ENCODE data around the gene RASA2.
"Not testable (repeated sequence)": the region's sequence is repeated elsewhere in the genome, so short reads cannot be mapped to it uniquely, and the experiment has no call there.

The RASA2 gene

DNA sequence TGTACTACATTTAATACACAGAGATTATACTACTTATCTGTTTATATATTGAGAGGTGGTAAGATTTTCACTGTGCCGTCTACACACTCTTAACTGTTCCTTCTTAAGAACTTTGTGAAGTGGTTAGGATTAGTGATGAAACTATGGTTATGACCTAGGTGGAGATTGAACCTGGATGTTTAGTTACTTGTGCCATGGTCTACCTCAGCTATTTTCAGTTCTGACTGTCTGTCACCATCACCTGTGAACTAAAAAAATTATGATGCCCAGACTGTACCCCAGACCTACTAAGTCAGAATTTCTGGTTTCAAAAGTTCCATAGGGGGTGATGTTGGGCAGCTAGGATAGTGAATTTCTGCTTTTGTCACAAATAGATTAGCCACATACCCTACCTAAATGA lies 6.4 kb downstream of the RASA2 start:
- DNase-seq (ENCODE audit: low read depth in 2 of 2): no peak

DNA sequence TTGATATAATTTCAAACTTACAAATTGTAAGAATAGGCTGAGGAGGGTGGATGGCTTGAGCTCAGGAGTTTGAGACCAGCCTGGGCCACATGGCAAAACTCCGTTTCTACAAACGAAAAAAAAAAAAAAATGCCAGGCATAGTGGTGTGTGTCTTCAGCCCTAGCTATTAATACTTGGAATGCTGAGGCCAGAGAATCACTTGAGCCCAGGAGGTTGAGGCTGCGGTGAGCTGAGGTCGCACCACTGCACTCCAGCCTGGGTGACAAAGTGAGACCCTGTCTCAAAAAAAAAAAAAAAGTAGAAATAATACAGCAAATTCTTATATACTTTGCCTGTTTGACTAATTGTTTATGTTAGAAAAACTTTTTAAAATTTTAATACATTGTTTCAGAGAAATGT lies 10.8 kb downstream of the RASA2 start:
- DNase-seq (ENCODE audit: low read depth in 2 of 2): not testable (repeated sequence)

DNA sequence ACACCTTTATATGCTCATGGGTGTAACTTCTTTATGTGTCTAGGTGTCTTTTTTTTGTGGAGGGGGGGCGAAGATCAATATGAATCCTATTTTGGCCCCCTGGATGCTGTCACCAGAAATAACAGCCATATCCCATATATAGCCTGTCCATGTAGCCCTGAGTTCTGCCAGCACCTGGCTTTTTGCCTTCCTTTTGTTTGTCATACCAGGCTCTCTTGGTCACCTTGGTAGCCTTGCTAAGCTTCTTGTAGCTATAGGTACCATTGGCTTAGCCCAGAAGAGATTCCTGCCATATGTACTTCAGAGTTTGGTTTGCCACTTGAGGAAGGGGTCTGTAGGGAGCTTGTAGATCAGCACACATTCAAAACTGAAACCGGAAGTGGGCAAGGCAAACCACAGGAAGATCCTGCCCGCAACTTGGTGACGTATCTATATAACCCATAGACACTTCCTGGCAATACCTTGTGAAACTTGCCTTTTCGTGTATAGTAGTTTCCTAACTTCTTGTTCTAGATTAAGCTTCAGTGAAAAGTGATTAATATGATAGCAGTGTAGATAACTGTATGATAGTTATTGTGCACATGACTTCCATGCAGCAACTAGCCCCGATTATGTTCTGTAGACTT lies 11.9 kb downstream of the RASA2 start:
- peak; percentile 68 to 77 for DNase-seq (ENCODE audit: low read depth in 2 of 2)

DNA sequence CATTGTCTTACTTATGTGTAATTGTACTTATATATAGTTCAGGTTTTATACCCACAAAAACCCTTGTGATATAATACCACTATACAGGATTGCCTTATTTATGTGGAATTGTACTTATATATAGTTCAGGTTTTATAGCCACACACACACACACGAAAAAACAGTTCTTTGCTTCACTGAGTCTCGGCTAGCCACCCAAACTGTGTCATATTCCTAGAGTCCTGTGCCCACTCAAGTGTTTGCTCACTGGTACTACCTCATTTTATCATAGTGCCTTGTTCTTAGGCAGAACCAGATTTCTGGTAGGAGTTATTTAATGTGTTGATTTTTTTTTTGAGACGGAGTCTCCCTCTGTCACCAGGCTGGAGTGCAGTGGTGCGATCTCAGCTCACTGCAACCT lies 12.5 kb downstream of the RASA2 start:
- DNase-seq (ENCODE audit: low read depth in 2 of 2): no peak

DNA sequence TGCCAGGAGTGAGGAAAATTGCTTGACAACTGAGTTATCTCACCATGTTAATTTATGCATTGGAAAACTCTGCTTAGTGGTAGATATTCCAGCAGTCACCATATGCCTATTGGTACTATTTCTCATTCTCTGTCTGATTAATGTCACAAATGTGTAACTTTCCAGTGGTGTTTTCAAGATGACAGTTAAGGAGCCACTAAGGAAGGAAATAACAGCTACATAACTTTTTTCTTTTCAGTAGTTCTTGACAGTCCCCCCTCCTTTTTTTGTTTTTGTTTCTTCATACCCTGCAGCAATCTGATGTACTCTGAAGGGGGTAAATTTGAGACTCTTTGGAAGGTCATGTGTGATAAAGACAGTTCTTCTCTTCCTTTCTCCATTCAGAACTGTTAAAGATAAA lies 13.1 kb downstream of the RASA2 start:
- DNase-seq (ENCODE audit: low read depth in 2 of 2): no peak

DNA sequence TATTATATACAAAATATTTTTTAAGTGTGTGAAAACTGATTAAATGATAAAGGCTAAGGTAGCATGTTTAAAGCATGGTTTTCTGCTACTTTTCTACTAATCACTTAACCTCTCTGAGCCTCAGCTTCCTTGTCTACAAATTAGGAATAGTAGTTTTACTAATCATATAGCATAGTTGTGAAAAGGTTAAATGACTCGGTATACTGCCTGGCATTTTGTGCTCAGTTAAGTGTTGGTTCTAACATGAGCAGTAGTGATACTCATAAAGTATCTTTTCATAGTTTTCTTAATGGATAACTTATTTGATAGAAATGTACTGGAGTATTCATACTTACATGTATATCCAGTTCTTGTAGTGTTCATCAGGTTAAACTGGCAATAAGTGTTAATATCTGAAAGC lies 13.6 kb downstream of the RASA2 start:
- no peak for DNase-seq (ENCODE audit: low read depth in 2 of 2)

DNA sequence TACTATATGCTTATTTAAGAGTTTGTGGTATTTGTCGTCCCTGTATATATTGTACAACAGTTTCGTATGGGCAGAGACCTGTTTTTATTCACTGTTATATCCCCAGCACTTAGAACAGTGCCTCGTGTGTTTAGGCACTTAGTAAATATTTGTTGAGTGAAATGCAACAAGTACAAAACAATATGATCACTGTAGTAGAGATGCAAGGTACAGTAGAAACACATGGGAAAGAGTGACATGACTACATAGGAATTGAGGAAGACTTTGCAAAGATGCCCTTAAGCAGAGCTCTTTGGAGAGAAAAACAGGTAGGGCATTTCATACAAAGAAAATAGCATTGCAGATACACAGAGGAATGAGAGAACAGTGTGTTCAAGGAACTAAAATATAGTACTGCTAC lies 18.3 kb downstream of the RASA2 start:
- no peak for DNase-seq (ENCODE audit: low read depth in 2 of 2)

DNA sequence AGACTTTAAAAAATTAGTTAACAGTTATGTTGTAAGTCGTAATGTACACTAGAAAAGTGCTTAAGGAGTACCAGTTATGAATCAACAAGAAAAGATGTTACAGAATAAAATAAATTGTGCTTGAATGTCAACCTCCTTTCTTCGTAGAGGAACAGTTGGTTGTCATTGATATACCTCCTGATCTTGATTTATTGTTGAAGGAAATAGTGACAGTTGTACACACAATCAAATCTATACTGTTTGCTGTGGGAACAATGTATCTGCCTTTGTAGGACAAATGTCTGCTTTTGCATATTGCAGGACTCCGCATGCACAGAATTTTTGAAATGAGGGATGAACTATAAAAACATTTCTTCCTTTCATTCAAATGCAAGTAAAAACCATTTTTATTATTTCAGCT lies 19.2 kb downstream of the RASA2 start:
- no peak for DNase-seq (ENCODE audit: low read depth in 2 of 2)

DNA sequence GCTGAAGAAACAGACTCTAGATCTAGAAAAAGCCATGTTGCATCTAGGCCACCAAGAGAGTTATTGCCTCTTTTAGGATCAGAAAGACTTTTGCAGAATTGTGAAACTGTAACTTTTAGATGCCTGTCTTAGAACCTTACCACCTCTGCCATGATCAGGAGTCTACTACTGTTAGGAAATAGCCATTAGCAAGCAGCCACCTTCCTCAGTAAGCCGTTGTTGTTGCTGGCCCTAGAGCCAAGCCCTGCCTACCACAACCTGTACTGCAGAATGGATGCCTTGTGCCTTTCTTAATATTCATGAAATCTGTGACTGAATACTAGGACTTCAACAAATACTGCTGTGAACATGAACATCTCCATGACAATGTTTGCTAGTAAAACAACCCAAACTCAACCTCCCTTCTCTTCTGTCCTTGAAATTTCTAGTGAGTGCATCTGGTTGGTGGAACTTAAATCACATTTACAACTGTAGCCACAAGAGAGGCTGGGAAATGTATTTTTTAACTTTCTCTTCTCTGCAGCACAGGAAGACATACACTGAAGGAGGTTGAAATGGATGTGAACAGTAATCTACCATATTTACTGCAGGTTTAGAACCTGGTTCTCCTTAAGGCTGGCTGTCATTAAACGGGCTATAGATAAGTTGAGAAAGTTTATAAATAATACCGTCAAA lies 20.7 kb downstream of the RASA2 start:
- DNase-seq (ENCODE audit: low read depth in 2 of 2): no peak

DNA sequence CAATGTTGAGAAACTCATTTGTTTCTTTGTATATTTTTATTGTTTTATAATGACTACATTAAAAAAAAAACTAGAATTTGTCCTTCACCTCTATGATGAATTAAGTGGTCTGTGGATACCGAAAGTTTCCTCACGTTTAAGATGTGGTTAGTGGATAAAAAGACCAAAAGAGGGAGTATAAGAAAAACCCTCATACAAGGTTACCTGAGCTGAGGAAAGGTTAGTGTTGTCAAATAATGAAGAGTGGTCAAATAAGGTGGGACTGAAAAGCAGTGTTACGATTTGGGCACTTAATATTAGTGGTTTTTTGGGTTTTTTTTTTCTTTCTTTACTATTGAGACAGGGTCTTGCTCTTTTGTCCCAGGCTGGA lies 21.2 kb downstream of the RASA2 start:
- no peak for DNase-seq (ENCODE audit: low read depth in 2 of 2)

DNA sequence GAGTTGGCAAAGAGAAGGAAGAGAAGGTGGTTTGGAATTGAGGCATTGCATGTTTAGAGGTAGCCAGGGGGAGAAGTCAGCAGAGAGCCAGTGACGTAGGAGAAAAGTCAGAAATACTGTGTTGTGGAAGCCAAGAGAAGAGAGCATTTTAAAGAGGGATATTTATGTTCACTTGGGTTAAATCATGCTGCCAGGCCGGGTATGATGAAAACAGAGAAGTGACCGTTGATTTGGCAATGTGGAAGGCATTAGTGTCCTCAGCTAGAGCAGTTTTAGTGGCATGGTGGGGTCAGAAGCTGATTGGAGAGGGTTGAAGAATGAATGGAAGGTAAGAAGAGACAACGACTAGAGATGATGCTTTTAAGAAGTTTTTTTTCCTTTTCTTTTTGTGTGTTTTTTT lies 24.5 kb downstream of the RASA2 start:
- no peak for DNase-seq (ENCODE audit: low read depth in 2 of 2)

DNA sequence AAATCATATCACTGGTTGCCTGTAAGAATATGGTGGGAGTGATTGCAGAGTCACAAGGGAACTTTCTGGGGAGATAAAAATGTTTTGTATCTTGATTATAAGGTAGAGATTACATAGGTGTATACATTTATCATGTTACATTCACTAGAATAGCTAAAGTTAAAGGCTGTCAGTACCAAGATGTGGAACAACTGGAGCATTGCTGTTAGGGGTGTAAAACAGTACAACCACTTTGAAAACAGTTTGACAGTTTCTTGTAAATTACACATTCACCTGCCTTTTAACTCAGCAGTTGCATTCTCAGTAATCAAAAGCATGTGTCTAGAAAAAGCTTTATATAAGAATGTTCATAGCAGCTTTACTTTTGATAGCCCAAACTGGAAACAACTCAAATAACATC lies 27.6 kb downstream of the RASA2 start:
- DNase-seq (ENCODE audit: low read depth in 2 of 2): no peak

DNA sequence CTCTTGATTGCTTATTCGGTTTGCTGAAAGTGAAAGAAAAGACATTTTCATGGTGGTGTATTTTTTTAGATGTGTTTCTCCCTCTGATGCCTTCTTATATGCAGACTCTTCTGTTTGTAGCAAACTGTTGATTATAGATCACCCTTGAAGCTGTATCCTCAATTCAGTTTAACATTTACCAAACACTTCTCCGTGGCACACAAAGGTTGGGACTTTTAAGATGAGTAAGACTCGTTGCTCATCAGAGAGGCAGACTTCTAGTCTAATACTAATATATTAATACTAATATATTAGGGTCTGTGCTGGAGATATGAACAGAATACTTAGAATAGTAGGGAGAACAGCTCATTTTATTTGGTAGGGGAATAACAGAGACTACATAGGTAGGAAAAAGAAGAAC lies 32.8 kb downstream of the RASA2 start:
- DNase-seq (ENCODE audit: low read depth in 2 of 2): no peak

DNA sequence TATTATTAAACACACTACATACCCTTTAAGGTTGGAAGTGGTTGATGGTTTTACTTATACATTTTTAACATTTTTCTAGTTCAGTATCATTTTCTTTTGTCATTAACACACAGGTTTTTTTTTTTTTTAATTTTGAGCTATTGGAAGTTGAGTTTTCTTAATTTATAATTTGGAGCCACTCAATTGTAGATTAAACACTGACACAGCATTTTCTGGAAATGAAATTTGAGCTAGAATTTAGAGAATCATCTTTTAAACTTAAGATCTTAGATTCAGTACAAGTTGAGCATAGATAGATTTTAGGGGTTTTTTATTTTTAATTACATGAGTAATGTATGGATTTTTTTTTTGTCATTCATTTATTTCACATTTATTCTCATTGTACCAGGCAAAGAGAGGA lies 35.0 kb downstream of the RASA2 start:
- no peak for DNase-seq (ENCODE audit: low read depth in 2 of 2)

DNA sequence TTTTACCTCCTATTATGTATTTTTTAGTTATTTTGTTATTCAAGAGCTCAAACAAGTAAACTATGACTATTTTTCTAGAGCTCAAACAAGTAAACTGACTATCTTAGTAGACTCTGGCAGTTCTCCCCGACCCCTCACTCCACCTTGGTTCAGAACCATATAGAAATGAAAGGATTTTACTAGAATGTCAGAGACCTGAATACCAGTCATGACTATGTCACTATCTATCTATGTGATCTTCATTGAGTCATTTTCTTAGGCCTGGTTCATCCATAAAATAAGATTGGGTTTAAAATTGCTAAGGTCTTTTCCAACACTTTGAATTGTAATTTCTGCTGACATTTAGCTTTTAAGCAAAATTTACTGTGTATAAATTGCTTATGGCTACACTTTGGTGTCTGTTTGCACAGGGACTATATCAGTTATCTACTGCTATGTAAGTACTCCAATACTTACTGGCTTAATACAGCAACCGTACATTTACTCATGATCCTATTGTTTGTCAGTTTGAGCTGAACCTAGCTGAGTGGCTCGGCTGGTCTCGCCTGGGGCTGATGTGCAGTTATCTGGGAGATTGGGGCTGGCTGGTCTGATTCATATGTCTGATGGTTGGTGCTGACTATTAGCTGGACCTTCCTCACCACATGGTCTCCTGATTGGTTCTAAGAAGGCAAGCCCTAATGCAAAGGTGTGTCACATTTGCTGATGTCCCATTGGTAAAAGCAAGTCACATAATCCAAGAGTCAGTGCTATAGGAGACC lies 37.0 kb downstream of the RASA2 start:
- DNase-seq (ENCODE audit: low read depth in 2 of 2): no peak

DNA sequence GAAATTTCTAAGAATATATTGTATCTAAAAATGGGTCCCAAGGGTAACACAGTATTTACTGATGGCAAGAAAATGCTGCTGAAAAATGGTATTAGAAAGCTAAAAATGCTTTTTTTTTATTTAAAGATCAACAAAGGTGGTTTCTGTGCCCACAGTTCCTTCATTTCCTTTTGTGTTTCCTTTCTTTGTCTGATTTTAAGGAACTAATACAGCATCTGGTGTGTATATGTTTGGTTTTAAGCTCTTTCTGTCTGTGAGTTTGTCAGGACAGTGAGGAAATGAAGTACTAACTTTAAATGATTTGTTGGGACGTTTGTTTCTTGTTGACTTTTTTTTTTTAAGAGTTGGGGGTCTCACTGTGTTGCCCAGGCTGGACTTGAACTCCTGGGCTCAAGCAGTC lies 38.2 kb downstream of the RASA2 start:
- DNase-seq (ENCODE audit: low read depth in 2 of 2): no peak

DNA sequence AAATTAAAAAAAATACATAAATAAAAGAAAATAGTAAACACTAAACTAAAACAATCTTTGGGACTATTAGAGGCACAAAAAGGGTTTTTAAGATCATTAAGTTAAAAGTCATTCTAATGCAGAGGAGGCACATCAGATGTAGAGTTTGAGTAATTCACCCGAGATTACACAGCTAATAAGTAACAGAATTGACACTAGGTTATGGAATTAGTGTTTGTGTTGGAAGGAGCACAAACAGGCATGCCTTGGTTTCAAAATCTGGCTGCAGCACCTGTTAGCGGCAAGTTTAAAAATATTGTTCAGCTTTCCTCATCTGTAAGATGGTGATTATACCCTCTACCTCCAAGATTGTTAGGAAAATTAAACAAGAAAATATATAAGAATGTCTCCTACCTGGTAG lies 39.0 kb downstream of the RASA2 start:
- no peak for DNase-seq (ENCODE audit: low read depth in 2 of 2)

DNA sequence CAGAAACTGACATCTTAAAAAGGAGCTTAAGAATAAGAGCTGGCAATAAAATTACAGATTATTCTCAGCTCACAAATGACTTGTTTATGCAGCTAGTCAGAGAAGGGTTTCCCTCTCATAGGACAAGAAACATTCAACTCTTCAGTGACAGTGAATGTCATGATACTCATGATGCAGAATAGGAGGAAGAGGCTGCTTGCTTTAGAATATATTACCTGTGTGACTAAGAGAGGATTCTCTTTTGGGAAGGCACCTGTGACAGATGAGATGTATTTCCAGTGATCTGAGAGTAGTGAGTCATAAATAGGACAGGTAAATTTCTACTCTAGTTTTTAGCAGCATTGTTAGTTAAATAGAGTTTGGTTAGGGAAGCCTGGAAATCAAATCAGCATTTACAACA lies 39.9 kb downstream of the RASA2 start:
- DNase-seq (ENCODE audit: low read depth in 2 of 2): no peak

DNA sequence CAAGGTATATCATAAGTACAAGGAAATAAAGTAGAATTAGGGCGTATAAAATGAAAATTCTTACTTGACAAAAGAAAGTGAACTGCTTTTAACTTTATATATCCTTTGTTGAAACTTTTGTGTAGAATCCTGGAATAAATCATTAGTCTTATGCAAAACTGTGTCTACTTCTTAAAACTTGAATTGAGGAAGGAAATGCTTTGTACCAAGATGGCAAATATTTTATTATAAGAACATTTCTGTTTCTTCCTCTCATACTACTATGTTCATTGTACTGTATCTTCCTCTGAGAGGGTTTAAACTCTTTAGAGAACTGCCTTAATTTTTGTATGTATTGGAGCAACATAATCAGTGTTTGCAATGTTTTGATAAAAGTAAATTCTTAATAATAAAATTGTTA lies 42.0 kb downstream of the RASA2 start:
- DNase-seq (ENCODE audit: low read depth in 2 of 2): no peak

DNA sequence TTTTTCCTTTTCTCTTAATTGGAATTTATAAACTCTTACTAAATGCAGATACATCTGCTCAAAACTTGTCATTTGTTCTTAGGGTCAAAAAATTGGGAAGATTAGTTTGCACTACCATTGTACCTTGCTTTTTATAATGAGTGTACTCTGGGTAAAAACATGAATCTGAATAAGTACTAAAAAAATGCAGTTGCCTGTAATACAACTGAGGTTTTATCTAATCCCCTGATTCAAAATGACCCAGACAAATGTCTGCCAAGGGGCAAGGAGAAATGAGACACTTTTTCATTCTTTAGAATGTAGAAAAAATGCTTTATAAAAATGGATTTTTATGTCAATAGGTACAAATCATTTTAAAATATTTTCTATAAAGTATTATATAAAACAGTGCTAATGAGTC lies 42.4 kb downstream of the RASA2 start:
- DNase-seq (ENCODE audit: low read depth in 2 of 2): no peak

DNA sequence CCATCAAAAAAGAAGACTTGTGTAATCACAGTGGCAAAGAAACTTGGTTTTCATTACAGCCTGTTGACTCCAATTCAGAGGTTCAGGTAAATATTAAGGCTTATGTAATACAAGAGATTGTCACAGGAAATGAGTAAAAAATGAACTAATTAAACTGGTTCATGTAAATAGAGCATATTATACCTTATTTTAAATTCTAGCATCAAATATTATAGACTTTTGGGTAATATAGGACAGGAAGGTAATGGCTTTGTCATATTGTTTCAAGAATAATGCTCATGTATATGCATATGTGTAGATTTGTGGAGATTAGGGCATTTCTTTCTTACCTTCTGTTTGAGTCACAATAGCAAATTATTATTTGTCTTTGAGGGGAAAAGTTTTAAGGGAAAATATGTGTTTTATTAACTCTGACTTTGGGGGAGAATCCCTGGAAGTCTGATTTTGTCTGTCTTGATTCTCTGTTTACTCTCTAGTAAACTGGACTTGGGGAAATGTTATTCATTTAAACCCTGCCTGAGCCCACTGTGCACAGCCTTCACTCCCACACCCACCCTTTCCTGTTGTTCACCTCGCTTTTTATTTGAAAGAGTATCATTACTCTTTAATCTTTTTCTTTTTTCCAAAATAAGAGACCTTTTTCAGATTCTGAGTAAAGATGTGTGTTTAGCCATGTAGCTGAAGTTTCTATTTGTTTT lies 43.0 kb downstream of the RASA2 start:
- DNase-seq (ENCODE audit: low read depth in 2 of 2): no peak

DNA sequence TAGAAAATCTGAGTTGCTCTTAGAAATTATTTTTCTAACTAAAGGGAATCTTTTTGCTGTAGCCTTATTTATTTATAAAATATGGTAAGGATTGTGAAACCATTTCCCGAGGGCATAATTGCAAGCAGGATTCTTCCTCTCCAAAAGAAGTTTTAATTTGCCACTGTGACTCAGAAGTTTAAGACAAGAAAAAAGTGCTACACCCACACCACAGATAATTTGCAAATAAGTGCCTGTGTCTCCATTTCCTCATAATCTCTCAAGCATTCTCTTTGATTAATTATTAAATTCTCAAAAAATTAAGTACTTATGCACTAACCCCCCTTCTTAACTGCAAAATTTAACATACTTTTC lies 43.6 kb downstream of the RASA2 start:
- no peak for DNase-seq (ENCODE audit: low read depth in 2 of 2)

DNA sequence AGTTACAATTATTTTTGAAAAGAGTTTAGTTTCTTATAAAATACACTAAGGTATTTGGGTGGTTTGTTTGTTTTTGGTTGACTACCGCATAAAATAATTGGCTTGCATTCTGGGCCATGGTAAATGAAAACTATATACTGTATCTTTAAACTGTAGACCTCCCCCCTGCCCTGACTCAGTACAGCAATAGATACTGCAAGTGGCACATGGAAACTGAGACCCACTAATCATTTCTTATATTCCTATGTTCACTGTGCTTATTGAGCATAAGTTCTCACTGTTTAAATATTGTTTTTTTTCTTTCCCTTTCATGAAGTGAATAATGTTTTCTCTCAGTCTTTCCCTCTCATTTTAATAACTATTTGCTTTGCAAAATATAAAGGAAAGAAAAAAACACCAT lies 45.8 kb downstream of the RASA2 start:
- DNase-seq (ENCODE audit: low read depth in 2 of 2): no peak

Measured in stimulated activated CD4-positive, alpha-beta T cell treated with anti-CD3 and anti-CD28 coated beads, Interleukin-12 subunit alpha, Interleukin-12 subunit beta, amount 100 ng/mL, for 24 hours (primary cell).